ENCODE data around the gene DGCR8.
"Not testable (repeated sequence)": the region's sequence is repeated elsewhere in the genome, so short reads cannot be mapped to it uniquely, and the experiment has no call there.

Gene DGCR8

GRCh38 chr22:20154602-20155187 lies 74.7 kb downstream of the DGCR8 start:
- DNase-seq (ENCODE audit: low spot score) = no peak

GRCh38 chr22:20155330-20156041 lies 75.4 kb downstream of the DGCR8 start:
- no peak for DNase-seq (ENCODE audit: low spot score)

- no peak for DNase-seq (ENCODE audit: low spot score)
Measured at GRCh38 chr22:20156042-20156389, 76.0 kb downstream of the DGCR8 start.

- DNase-seq (ENCODE audit: low spot score) = peak; percentile 82
Measured at GRCh38 chr22:20156611-20157429, 76.8 kb downstream of the DGCR8 start.

GRCh38 chr22:20157430-20158183 lies 77.6 kb downstream of the DGCR8 start:
- DNase-seq (ENCODE audit: low spot score) = no peak

- DNase-seq (ENCODE audit: low spot score) = no peak
Measured at GRCh38 chr22:20158391-20159036, 78.5 kb downstream of the DGCR8 start.

GRCh38 chr22:20159076-20159475 lies 79.0 kb downstream of the DGCR8 start:
- DNase-seq (ENCODE audit: low spot score) = no peak

GRCh38 chr22:20159531-20159930 lies 79.5 kb downstream of the DGCR8 start:
- DNase-seq (ENCODE audit: low spot score) = not testable (repeated sequence)

- DNase-seq (ENCODE audit: low spot score) = no peak
Measured at GRCh38 chr22:20160041-20160440, 80.0 kb downstream of the DGCR8 start.
